ENCODE data around the gene CACYBP. TPM values are rescaled to one million over a fixed set of nuclear protein-coding genes. Genes with fewer than 3 reads are reported as not detected.

The CACYBP gene
- total RNA-seq, 2 experiments from 2014 or later, result 343 to 473 TPM

DNA sequence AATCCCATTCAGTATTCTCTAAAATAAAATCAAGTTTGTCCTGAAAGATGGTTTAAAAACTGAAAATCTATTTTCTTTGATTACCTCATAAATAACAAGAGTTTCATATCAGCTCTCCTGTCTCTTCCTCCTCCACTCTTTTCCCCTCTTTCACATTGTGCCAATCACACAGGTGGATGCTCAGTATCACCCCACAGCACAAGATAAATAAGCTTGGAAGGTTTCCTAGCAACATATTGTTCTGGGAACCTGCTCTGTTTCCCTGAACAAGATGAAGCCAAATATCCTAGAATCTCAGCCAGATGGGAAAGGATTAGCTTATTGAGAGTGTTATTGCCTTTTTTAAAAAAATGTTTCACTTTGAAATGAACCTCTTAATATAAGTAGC lies 45.7 kb upstream of the CACYBP start:
- Histone ChIP-seq H3K27ac (ENCODE audit: low read depth, low read length, poor library complexity, severe bottlenecking) (peak overlapping the region; percentile 77), H3K79me2 (ENCODE audit: insufficient read depth, low read depth, low read length) (peaks cover 62% of the 10 kb centered on the region), H2AFZ (ENCODE audit: low read length) (no peak overlapping the region), H3K9me3 (ENCODE audit: low read length) (no peaks in the 10 kb centered on the region), H3K9me2 (ENCODE audit: insufficient read depth, low read length) (no peaks in the 10 kb centered on the region), H3K4me2 (ENCODE audit: low read length) (peak overlapping the region; percentile 85), H3K4me3 (ENCODE audit: low read depth, low read length, poor library complexity, severe bottlenecking) (peak overlapping the region; percentile 52), H3K4me1 (ENCODE audit: insufficient read depth, low read length, poor library complexity, severe bottlenecking) (peaks cover 78% of the 10 kb centered on the region), H3K36me3 (ENCODE audit: insufficient read depth, low read length) (peaks cover 37% of the 10 kb centered on the region), H4K20me1 (ENCODE audit: insufficient read depth, low read length) (no peaks in the 10 kb centered on the region)
- TF ChIP-seq EZH2phosphoT487 (IDR thresholded peaks at IDR 0.05; ENCODE audit: borderline replicate concordance, low read depth, low read length), result no peak
- TF ChIP-seq, protein P1, sequence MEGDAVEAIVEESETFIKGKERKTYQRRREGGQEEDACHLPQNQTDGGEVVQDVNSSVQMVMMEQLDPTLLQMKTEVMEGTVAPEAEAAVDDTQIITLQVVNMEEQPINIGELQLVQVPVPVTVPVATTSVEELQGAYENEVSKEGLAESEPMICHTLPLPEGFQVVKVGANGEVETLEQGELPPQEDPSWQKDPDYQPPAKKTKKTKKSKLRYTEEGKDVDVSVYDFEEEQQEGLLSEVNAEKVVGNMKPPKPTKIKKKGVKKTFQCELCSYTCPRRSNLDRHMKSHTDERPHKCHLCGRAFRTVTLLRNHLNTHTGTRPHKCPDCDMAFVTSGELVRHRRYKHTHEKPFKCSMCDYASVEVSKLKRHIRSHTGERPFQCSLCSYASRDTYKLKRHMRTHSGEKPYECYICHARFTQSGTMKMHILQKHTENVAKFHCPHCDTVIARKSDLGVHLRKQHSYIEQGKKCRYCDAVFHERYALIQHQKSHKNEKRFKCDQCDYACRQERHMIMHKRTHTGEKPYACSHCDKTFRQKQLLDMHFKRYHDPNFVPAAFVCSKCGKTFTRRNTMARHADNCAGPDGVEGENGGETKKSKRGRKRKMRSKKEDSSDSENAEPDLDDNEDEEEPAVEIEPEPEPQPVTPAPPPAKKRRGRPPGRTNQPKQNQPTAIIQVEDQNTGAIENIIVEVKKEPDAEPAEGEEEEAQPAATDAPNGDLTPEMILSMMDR (conservative IDR thresholded peaks at IDR 0.05; ENCODE audit: low read length), result no peak
- POLR2A ChIA-PET, result interaction anchor here (0.6 to 3.1 kb wide), 12 partner anchors 9 to 79 kb away, joined by 3 to 34 read pairs (median 4); no protein-coding TSS in a partner anchor
- no peak for DNase-seq (ENCODE audit: low spot score)
- BruUV-seq (replicated peaks), result no TSS peak
- CTCF ChIA-PET (ENCODE audit: unreplicated experiment), result interaction anchor here (0.8 to 1.0 kb wide), 2 partner anchors 10 to 13 kb away, joined by 4 read pairs; no protein-coding TSS in a partner anchor
- intact Hi-C loops (cut with micrococcal nuclease; ENCODE audit: unreplicated experiment), result no loop called here

DNA sequence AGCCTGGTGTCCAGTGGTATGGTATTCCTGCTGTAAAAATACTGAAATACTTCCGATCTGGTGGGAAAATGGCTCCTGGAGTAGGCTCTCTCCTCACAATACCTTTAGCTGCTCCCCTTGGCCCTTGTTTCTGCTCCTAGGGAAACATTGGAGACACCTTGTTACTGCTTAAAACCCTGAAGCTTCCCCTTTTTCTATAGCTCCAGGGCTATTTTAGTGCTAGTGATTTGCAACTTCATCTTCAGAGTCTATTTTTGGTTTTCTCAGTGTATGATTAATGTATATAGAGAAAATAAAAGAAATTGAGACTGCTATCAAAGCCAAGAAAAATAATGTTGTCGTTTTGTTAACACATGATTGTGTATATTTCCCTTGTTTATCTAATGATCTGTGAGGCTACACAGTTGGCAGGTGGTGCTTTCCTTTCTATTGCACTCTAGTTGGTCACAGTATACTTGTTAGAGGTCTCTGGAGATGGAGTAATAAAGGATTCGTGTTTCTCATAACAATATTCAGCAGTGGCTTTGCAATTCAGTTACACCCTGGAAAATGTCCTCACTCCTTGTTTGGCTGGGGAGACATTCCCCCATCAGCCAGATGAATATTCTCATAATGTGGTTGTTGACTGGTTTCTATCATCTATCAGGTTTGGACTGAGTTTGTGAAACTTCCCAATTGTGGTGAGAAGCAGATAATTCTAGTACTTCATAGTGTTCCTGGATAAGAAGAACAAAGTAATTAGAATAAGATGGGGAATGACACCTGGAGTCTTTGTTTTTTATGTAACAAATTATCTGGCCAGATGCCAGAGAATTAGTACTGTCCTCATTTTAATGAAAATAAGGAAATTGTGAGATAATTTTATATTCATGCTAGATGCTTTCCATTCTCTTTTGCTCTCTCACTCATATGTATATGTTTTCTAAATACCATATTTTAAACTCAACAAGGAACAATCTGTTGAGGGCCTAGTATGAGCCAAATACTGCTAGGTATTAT lies 44.8 kb upstream of the CACYBP start:
- Histone ChIP-seq H3K79me2 (ENCODE audit: insufficient read depth, low read depth, low read length) (peaks cover 62% of the 10 kb centered on the region), H2AFZ (ENCODE audit: low read length) (no peak overlapping the region), H3K4me3 (ENCODE audit: low read depth, low read length, poor library complexity, severe bottlenecking) (peak overlapping the region; percentile 52), H3K36me3 (ENCODE audit: insufficient read depth, low read length) (peaks cover 45% of the 10 kb centered on the region), H3K4me2 (ENCODE audit: low read length) (peak overlapping the region; percentile 85), H3K9me3 (ENCODE audit: low read length) (no peaks in the 10 kb centered on the region), H3K9me2 (ENCODE audit: insufficient read depth, low read length) (no peaks in the 10 kb centered on the region), H3K27ac (ENCODE audit: low read depth, low read length, poor library complexity, severe bottlenecking) (peak overlapping the region; percentile 77), H4K20me1 (ENCODE audit: insufficient read depth, low read length) (no peaks in the 10 kb centered on the region), H3K4me1 (ENCODE audit: insufficient read depth, low read length, poor library complexity, severe bottlenecking) (peaks cover 76% of the 10 kb centered on the region)
- ChIA-PET CTCF (ENCODE audit: unreplicated experiment) (no interaction called here), POLR2A (interaction anchor here (0.6 to 3.1 kb wide), 9 partner anchors 8 to 79 kb away, joined by 3 to 34 read pairs (median 4); no protein-coding TSS in a partner anchor)
- peak; percentile 49 for DNase-seq (ENCODE audit: low spot score)
- TF ChIP-seq EZH2phosphoT487 (IDR thresholded peaks at IDR 0.05; ENCODE audit: borderline replicate concordance, low read depth, low read length), result no peak
- TF ChIP-seq, protein P1 (conservative IDR thresholded peaks at IDR 0.05; ENCODE audit: low read length), result no peak
- no TSS peak for BruUV-seq (replicated peaks)
- intact Hi-C loops (cut with micrococcal nuclease; ENCODE audit: unreplicated experiment), result no loop called here

All from OCI-LY7 (cell line).